Head of caudate nucleus (tissue), 42 donors: ENCODE measurements around the gene ZNRF2.

ENCODE experiments used
- DNase-seq, 42 donors: peaks; one replicate each; pipeline versions ENCODE4 v3.0.0 to v3.0.0-alpha.2; 2020 to 2021; ENCODE audit warnings: mixed read lengths in 7 of 42
- intact Hi-C: fragments of 100-400 bp; cut with DNase I; formaldehyde crosslinking; loops from one replicate; pipeline ENCODE4 v1.15.0; 2022

The ZNRF2 gene

DNA sequence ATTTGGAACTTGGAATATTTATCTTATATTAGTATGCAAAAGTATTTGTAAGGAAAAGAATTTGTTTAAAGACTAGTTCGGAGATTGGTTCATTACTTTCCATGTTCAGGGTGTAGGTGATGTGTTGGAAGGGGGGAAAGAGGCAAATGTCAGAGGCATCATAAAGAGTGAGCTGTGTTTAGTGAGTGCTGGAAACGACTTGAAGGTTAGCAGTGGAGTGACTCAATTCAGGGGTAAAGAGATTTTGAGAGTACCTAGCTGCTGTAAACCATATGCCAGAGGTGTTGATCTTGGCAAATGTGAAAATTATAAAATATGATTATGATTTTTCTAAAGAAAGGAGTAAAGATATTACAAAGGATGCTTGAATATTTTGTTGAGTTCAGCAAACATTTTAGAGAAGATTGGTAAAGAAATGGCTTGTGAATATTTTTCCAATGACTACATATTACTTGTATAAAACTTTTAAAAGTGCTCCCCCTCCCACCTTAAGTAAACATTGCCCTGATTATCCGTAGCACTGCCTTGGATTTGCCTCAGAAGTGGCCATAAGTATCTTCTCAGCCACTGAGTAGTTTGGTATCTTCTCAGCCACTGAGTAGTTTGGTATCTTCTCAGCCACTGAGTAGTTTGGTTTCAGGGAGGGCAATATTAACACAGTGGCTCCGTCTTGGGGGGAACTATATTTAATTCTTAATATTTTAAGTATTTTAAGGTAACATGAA, 51.5 kb downstream of the ZNRF2 start:
- no peak for DNase-seq
- intact Hi-C loops: no loop called here

DNA sequence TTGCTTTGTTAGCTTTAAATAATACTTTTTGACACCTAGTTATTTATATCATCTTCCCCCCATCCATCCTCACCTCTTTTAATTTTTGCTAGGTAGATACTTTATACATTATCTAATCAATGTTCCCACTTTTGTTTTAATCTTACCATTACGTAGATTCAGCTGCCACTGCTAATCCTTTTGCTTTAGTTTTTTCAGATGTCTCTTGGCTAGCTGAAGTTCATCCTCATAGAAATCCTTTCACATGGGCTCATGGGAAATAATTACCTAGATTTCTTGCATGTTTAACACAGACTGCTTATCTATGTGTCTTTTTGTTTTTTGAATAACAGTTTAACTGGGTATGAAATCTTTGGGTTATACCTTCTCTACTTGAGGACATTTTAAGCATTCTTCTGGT, 60.1 kb downstream of the ZNRF2 start:
- intact Hi-C loops: no loop called here
- DNase-seq: no peak

DNA sequence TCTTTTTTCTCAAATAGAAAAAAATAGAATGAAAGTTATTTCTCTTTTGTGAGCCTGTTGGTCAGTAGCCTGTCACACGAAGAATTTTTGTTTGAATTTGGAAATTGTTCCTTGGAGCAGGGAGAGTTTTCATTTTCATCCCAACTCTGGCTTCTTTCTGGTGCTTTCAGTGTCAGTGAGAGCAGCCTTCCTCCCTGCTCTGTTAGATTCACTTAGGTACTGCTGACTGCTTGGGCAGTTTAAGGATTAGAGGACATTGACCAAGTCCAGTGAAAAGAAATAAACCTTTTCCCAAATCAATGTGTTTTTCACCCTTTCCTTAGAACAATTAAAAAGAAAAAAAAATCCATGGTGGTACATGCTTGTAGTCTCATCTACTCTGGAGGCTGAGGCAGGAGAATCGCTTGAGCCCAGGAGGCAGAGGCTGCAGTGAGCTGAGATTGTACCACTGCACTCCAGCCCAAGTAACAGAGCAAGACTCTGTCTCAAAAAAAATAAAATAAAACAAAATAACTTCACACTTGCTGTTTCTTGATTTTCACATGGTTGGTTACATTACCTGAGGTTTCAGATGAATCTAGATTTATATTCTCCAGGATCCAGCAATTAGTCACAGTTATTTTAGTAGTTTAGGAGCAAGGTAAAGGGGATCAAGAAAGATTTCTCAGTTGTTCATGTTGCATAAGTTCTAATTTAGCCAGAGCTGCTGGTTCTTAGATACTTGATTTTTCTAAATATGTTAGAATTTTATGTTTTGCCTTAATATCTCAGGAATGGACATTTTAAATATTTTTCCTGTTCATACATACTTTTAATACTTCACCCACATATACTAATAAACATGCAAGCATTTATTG, 63.1 kb downstream of the ZNRF2 start:
- intact Hi-C loops: no loop called here
- no peak for DNase-seq

DNA sequence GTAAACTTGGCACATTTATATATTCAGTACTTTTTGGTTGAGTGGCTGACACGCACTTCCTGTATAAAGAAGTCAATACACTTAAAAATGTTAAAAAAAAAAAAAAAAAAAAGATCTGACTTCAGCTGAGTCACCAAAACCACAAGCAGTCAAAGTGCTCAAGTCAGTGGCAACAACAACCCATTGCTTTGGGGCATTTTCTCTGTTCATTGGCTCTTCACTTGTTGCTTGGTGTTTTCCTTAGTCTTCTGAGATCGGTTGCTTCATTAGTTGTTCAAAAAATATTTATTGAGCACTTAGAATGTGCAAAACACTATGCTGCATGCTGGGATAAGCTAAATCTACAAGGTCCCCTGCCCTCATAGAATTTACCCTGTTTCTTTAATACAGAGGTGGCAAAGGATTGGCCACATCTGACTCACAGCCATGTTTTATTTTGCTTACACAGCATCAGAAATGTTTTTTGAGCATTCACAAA, 63.7 kb downstream of the ZNRF2 start:
- intact Hi-C loops: no loop called here
- no peak for DNase-seq

DNA sequence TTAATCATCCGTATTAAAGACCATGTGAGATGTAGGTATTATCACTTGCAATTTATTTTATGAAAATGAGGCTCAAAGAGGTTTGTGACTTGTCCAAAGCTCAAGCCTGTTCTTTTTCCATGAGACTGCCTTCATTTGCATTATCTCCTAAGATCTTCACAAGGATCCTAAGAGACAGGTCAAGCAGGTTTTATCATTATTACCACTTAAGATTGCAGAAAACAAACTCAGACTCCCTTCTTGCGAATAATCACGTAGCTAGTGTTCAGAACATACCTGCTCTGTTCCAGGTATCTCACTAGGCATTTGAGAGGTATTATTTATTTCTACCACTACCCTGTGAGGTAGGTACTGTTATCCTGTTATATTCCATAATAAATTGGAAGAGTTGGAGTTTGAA, 64.8 kb downstream of the ZNRF2 start:
- intact Hi-C loops: no loop called here
- no peak for DNase-seq

DNA sequence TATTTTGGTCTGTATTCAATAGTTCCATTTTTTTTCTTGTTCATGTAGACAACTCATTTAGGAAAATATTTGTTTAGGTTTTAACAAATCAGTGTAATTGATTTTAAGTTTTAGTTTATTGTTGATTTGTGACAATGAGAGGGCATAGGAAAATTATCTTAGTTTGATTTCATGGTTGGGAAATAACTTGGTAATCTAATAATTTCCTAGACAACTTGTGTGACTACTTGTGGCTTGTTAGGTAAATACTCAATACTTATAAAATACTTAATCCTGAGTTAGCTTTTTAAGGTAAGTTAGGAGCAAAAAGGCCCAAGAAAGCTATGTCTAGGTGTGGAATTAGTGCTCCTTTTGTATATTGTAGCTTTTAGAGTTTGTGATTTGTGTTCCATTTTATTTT, 65.4 kb downstream of the ZNRF2 start:
- no peak for DNase-seq
- intact Hi-C loops: no loop called here

DNA sequence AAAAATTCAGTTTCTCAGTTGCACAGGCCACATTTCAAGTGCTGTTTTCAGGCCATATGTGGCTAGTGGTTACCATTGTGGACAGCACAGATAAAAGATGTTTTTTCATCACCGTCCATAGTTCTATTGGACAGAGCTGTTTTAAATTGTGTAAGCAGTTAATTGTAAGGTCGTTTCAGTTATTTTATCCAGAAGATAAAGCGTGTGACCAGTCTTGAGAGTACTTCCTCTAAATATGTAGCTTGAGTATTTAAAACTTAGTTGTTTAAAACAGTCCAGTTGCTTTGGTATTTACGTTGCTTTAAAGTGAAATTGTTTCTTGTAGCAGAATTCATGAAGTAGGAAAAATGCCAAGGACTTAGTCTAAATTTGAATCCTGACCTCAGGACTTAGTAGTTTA, 66.9 kb downstream of the ZNRF2 start:
- intact Hi-C loops: no loop called here
- DNase-seq: no peak

DNA sequence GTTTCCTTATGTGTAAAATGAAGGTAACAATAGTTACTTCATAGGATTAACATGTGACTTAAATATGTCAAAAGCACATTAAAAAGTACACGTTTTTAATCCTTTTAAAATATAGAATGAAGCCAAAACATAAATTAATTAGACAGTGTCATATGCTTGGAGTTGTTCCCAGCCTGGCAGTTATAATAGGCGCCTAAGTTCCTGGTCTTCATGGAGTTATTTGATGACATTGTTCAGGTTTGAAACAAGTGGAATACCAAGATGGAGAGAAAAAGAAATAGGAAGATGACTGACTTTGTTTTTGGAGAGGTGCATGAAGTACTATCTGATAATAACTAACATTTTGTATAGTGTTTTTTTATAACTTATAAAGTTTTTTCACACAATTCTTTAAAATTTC, 67.3 kb downstream of the ZNRF2 start:
- intact Hi-C loops: no loop called here
- no peak for DNase-seq

DNA sequence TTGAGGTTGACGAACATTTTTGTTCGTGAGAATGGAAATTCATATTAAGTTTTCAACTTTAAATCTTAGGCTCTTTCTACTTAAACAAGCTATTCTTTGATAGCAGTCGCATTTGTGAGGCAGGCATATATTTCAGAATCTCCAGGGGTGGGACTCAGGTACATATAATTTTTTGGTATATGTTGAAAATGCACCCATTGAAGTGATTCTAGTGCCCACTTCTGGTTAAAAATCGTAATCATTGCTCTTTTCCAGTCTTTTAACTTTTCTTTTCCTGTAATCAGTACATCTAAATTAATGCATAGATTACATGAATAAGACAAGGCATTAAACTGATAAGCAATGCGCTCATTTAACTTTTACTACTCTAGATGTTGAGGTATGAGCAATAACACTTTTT, 67.8 kb downstream of the ZNRF2 start:
- intact Hi-C loops: no loop called here
- DNase-seq: no peak

DNA sequence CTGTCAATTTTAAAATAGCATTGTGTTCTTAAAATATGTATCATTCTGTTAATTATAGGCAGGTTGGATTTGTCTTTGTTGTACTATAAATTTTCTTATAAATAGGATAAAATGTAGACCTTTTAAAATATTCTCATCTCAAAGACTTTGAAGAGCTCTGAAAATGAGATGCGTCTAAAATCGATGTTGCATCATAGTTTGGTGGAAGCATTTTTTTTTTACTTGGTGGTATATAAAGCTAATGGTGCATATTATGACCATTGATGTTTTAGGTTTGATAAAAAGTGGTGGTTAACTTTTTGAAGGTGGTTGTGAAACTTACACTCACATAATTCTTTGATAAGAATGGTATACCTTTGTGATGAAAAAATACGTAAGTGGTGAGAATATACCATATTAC, 69.1 kb downstream of the ZNRF2 start:
- intact Hi-C loops: no loop called here

DNA sequence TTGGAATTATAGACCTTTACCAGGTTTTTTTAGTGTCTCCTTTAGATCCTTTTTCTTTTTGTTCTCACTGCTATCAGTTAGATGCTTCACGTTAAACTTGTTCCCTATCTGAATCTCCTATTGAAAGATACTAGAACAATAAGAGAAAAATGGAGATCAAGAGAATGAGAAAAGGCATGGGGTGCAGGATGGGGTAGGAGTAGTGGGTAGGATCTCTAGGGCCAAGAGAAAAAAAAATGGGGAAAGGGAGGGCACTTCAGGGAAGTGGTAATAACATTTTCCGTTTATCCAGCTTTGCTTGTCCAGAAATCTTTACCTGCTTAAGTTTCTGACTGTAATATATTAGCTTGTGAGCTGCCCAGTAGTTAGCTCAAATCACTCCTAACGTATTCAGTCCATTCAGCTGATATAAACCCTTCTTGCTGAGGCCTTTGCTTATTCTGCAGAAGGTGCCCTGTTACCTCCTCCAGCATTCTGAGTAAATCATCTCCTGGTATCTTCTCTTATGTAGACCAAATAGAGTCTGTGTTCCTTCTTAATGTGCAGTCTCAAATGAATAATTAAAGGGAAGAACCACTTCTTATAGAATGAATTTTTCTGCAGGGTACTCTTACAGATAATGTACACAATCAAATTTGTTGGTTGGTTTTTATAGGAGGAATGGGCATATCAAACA, 69.7 kb downstream of the ZNRF2 start:
- intact Hi-C loops: no loop called here

More for the DNA sequence above, 69.1 kb downstream of the ZNRF2 start:
- DNase-seq: no peak

DNA sequence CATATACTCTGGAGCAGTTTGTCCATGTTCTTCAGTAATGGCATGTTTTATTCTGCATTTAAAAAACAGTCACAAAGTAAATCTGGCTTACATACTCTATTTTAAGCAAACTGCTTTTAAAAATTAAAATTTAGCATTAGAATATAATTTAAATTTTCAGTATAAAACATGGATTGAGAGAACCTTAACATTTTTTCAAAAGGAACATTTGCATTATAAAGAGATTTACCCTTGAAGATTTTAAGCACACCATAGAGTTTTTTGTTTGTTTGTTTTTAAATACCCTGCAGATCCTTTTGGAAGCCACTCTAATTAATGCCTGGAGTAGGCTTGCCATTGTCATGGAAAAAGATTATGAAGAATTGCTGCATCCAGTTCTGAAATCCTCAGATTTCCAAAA, 70.4 kb downstream of the ZNRF2 start:
- intact Hi-C loops: no loop called here

More for the DNA sequence above, 69.7 kb downstream of the ZNRF2 start:
- DNase-seq: no peak

DNA sequence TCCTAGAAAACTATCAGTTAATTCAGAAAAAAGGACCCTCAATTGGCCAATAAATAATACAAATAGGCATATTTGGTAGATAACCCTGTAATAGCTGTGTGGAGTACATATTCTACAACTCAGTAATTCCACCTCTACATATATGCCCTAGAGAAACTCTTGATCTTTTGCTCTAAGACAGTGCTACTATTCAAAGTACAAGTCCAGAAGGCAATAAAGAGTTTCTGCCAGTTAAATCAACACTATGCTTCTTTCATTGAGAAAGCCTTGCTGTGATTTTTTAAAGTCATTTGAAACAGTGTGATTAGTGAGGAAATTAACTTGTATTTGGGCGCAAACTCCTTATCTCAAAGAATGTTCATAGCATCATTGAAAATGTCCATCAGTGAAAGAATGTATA, 75.6 kb downstream of the ZNRF2 start:
- intact Hi-C loops: no loop called here
- no peak for DNase-seq

More for the DNA sequence above, 70.4 kb downstream of the ZNRF2 start:
- DNase-seq: no peak

DNA sequence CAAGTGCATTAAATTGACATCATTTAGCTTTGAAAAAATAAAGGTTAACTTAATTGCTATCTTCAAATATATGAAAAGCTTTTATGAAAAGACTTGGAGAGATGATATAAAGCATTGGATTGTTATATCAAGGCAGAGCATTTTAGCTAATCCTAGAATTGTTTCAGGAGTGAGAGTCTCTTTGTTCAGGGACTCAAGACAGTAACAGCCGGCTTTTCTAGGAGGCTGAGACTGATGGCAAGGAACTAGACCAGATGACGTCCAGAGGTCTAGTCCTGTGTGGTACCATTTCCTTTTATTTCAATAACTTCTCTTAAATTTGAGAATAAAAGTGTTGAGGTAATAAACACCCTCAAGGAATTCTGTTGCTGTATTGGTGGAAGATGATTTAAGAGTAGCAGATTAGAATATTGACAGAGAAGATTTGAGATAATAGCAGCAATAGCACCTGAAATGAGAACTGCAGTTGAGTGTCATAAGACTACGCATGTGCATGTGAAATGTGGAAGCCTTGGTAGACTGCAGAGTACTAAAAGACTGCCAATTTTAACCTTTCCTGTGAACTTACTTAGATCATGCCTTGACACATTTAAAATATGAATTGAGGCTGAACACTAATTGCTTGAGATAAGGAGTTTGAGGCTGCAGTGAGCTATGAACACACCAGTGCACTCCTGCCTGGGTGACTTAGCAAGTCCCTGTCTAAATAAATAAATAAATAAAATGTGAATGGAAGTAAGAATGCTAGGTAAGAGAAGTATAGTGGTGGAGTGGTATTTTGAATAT, 79.6 kb downstream of the ZNRF2 start:
- intact Hi-C loops: no loop called here
- no peak for DNase-seq

DNA sequence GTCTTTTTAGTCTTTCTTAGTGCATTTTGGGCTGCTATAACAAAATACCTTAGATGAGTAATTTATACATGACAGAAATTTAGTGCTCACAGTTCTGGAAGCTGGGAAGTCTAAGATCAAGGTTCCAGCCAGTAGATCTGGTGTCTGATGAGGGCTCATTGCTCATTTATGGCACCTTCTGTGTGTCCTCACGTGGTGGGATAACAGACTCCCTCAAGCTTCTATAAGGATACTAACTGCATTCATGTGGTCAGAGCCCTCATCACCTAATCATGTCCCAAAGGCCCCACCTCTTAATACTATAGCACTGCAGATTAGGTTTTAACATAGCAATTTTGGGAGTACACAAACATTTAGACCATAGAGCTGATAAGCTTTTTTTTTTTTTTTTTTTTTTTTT, 80.4 kb downstream of the ZNRF2 start:
- no peak for DNase-seq
- intact Hi-C loops: no loop called here

DNA sequence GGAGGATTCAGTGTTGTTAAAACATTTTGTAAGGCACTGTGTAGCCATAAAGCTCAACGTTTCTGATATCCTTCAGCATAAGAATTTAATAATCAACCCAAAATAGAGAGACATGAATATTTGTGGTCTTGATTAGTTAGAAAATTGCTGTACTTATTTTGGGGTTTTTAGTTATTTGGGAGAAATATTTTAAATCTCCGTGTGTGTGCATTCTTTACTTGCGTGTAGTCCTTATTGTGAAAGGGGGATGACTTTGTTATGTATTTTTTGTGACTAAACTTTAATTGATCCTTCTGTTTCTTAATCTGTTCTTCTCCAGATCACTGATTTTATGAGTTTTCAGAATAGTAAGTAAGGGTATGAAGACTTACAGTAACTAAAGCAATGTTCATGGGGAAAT, 81.2 kb downstream of the ZNRF2 start:
- intact Hi-C loops: no loop called here
- DNase-seq: no peak

DNA sequence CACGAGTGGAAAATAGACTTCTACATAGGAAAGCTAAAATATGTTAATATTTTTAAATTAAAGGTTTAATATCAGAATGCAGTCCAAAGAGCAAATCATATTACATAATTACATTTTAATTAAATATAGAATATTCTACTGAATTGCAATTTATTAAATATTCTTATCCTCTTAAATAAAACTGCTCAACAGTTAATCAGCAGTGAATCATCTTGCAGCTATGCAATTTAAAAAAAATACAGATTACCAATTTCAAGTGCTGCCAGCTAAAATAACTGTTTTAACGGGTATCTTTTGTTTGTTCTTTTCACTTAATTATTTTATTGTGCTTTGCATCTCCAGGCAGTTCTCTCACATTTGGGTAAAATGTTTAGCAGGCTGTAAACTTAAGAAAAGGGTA, 82.2 kb downstream of the ZNRF2 start:
- intact Hi-C loops: no loop called here
- DNase-seq: no peak

DNA sequence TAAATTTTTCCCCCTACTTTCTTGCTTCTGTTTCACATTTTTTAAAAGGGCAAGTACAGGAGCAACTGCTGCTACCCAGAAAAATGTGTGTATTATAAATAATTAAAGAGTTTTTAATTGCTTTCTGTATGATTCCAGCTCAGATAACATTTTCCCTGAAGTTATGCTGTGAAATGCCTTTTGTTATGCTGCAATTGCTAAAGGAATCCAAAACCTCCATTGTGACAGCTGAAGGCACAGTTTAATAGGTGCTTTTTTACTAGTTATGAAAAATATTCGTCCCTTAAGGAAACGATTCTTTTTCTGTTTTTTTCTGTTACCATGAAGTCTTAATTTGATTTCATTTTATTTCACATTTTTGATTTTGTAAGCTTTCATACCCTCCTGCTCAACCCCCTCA, 83.2 kb downstream of the ZNRF2 start:
- intact Hi-C loops: no loop called here
- DNase-seq: no peak

DNA sequence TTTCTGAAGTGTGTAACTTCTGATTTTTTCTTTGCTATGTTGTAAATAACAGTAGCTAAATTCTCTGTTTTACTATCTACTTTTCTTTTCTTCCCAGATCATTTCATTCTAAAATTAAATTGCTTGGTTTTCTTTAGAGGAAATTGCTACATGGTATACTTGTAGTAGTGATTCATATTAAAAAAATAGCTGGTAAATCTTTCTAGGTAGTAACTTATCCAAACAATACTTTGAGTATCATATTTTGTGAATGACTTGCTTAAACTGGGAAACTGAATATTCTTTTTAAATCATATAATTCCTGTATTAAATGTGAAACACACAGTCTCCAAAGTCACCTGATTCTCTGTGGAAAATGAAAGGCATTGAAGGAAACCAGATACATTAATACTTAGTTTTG, 85.5 kb downstream of the ZNRF2 start:
- intact Hi-C loops: no loop called here
- DNase-seq: no peak
